NCI-H2227 treated with DMSO at 0.1 percent for 48 hours (cell line): ENCODE measurements around the gene ATP8A2.
"Not testable (repeated sequence)": the region's sequence is repeated elsewhere in the genome, so short reads cannot be mapped to it uniquely, and the experiment has no call there.

Source experiments
- DNase-seq: peaks from one replicate; lab custom pipeline; 2025; lab: John Stamatoyannopoulos, UW

ATP8A2 gene

GRCh38 chr13:25463496-25463895 is 91.7 kb downstream of the ATP8A2 start:
- no peak for DNase-seq

- DNase-seq, result no peak
These were observed 95.1 kb downstream of the ATP8A2 start for GRCh38 chr13:25466880-25467279.

- DNase-seq, result peak; percentile 65
These were observed 96.8 kb downstream of the ATP8A2 start for GRCh38 chr13:25468325-25469168.

- DNase-seq, result no peak
These were observed 97.4 kb downstream of the ATP8A2 start for GRCh38 chr13:25469169-25469525.

GRCh38 chr13:25473864-25474263 is 102.1 kb downstream of the ATP8A2 start:
- no peak for DNase-seq

GRCh38 chr13:25478186-25478585 is 106.4 kb downstream of the ATP8A2 start:
- DNase-seq, result no peak

- DNase-seq, result peak; percentile 47
These were observed 117.5 kb downstream of the ATP8A2 start for GRCh38 chr13:25489238-25489637.

- DNase-seq, result no peak
These were observed 118.5 kb downstream of the ATP8A2 start for GRCh38 chr13:25490236-25490635.

- DNase-seq, result no peak
These were observed 122.3 kb downstream of the ATP8A2 start for GRCh38 chr13:25493931-25494640.

GRCh38 chr13:25494698-25495411 is 123.1 kb downstream of the ATP8A2 start:
- DNase-seq, result no peak

GRCh38 chr13:25501231-25501630 is 129.5 kb downstream of the ATP8A2 start:
- peak; percentile 19 for DNase-seq

GRCh38 chr13:25502031-25502430 is 130.3 kb downstream of the ATP8A2 start:
- DNase-seq, result no peak

GRCh38 chr13:25502551-25502950 is 130.8 kb downstream of the ATP8A2 start:
- DNase-seq, result no peak

- no peak for DNase-seq
These were observed 132.1 kb downstream of the ATP8A2 start for GRCh38 chr13:25503856-25504255.

- no peak for DNase-seq
These were observed 136.1 kb downstream of the ATP8A2 start for GRCh38 chr13:25507841-25508240.

GRCh38 chr13:25513060-25513459 is 141.3 kb downstream of the ATP8A2 start:
- not testable (repeated sequence) for DNase-seq

- DNase-seq, result no peak
These were observed 146.7 kb downstream of the ATP8A2 start for GRCh38 chr13:25518441-25518840.

GRCh38 chr13:25525884-25526283 is 154.1 kb downstream of the ATP8A2 start:
- no peak for DNase-seq

GRCh38 chr13:25528266-25528665 is 156.5 kb downstream of the ATP8A2 start:
- no peak for DNase-seq

- no peak for DNase-seq
These were observed 157.7 kb downstream of the ATP8A2 start for GRCh38 chr13:25529425-25529824.

- DNase-seq, result no peak
These were observed 166.5 kb downstream of the ATP8A2 start for GRCh38 chr13:25538276-25538675.

GRCh38 chr13:25541434-25542123 is 169.8 kb downstream of the ATP8A2 start:
- DNase-seq, result no peak
